HL-60/S4 treated with retinoic acid at 250 ng/mL for 4 days and 3 days (cell line): ENCODE results near the gene CMIP.

Experiments used
- in situ Hi-C: fragments of 300-500 bp; cut with MboI; formaldehyde crosslinking; loops from 2 replicates; pipeline ENCODE4 v1.7.0; 2022; ENCODE audit warnings: low sequenced_read_pairs

Gene CMIP

GRCh38 chr16:81598083-81598482 lies 153.5 kb downstream of the CMIP start:
- in situ Hi-C loops: no loop called here

- in situ Hi-C loops: no loop called here
Measured at GRCh38 chr16:81599034-81599744, 154.6 kb downstream of the CMIP start.

GRCh38 chr16:81600275-81600674 lies 155.7 kb downstream of the CMIP start:
- in situ Hi-C loops: no loop called here

GRCh38 chr16:81601008-81601428 lies 156.4 kb downstream of the CMIP start:
- in situ Hi-C loops: no loop called here

GRCh38 chr16:81601601-81602255 lies 157.1 kb downstream of the CMIP start:
- in situ Hi-C loops: no loop called here

GRCh38 chr16:81602256-81602776 lies 157.7 kb downstream of the CMIP start:
- in situ Hi-C loops: no loop called here

GRCh38 chr16:81602792-81603191 lies 158.2 kb downstream of the CMIP start:
- in situ Hi-C loops: no loop called here

- in situ Hi-C loops: no loop called here
Measured at GRCh38 chr16:81604960-81605383, 160.4 kb downstream of the CMIP start.

- in situ Hi-C loops: no loop called here
Measured at GRCh38 chr16:81606039-81606438, 161.4 kb downstream of the CMIP start.

GRCh38 chr16:81607006-81607405 lies 162.4 kb downstream of the CMIP start:
- in situ Hi-C loops: no loop called here

GRCh38 chr16:81607805-81608522 lies 163.4 kb downstream of the CMIP start:
- in situ Hi-C loops: no loop called here

- in situ Hi-C loops: no loop called here
Measured at GRCh38 chr16:81608523-81609209, 164.1 kb downstream of the CMIP start.

GRCh38 chr16:81609323-81609892 lies 164.8 kb downstream of the CMIP start:
- in situ Hi-C loops: no loop called here

GRCh38 chr16:81610144-81610842 lies 165.7 kb downstream of the CMIP start:
- in situ Hi-C loops: no loop called here

GRCh38 chr16:81610936-81611335 lies 166.3 kb downstream of the CMIP start:
- in situ Hi-C loops: no loop called here

- in situ Hi-C loops: no loop called here
Measured at GRCh38 chr16:81611721-81612120, 167.1 kb downstream of the CMIP start.

GRCh38 chr16:81612351-81613163 lies 167.9 kb downstream of the CMIP start:
- in situ Hi-C loops: no loop called here

GRCh38 chr16:81614171-81614570 lies 169.6 kb downstream of the CMIP start:
- in situ Hi-C loops: no loop called here

- in situ Hi-C loops: no loop called here
Measured at GRCh38 chr16:81614654-81615359, 170.2 kb downstream of the CMIP start.
